CD14-positive monocyte (primary cell): ENCODE measurements around the gene EEF1AKMT1. TPM values are rescaled to one million over a fixed set of nuclear protein-coding genes. Genes with fewer than 3 reads are reported as not detected.
A peak's percentile ranks its signal among the peaks of the same experiment; 100 is the strongest.

Experiments used
- DNase-seq, 3 donors: peaks; one replicate each; pipeline ENCODE4 v3.0.0-alpha.2; 2011 to 2022
- H2AFZ ChIP-seq: 2 replicates; pipeline ENCODE4 v1.6.0; 2012; ENCODE audit warnings: mild to moderate bottlenecking, low read depth, low read length, inconsistent platforms; ENCODE audit not compliant: insufficient read depth, poor library complexity, severe bottlenecking
- H3K27ac ChIP-seq, 2 donors: 1 replicate in 1 of 2; 2 replicates in 1 of 2; pipeline ENCODE4 v1.5.1; 2012 to 2013; ENCODE audit warnings: low read length in 2 of 2, control low read depth in 1 of 2, inconsistent platforms in 1 of 2, low read depth in 1 of 2, mild to moderate bottlenecking in 1 of 2
- H3K27me3 ChIP-seq, 2 donors: one replicate each; pipeline versions ENCODE4 v1.6.0 to v1.6.1; 2011 to 2013; ENCODE audit warnings: low read length in 2 of 2; ENCODE audit not compliant: control insufficient read depth in 2 of 2, insufficient read depth in 2 of 2
- H3K36me3 ChIP-seq, 2 donors: replicated peaks in 1 of 2; 1 replicate in 1 of 2; 2 replicates in 1 of 2; pipeline versions ENCODE4 v1.5.1 to v1.6.1; 2012 to 2013; ENCODE audit warnings: low read length in 2 of 2, control low read depth in 1 of 2, inconsistent platforms in 1 of 2, mild to moderate bottlenecking in 1 of 2; ENCODE audit not compliant: insufficient read depth in 2 of 2, control insufficient read depth in 1 of 2
- H3K4me1 ChIP-seq, 2 donors: 1 replicate in 1 of 2; 2 replicates in 1 of 2; pipeline versions ENCODE4 v1.5.1 to v1.6.1; 2012 to 2013; ENCODE audit warnings: low read length in 2 of 2, control low read depth in 1 of 2, inconsistent platforms in 1 of 2, mild to moderate bottlenecking in 1 of 2, moderate library complexity in 1 of 2; ENCODE audit not compliant: insufficient read depth in 2 of 2, control insufficient read depth in 1 of 2
- H3K4me2 ChIP-seq: replicated peaks from 2 replicates; pipeline ENCODE3; 2012; ENCODE audit warnings: low read length, moderate library complexity, mild to moderate bottlenecking; ENCODE audit not compliant: poor library complexity, severe bottlenecking; ENCODE audit errors: extremely low read depth
- H3K4me3 ChIP-seq, 3 experiments: fragments of 200-600 bp in 1 of 3; sonication (generic) in 1 of 3; replicated peaks in 1 of 3; 1 replicate in 2 of 3; 2 replicates in 1 of 3; pipeline ENCODE4 v1.5.1; 2011 to 2013; ENCODE audit warnings: low read length in 3 of 3, mild to moderate bottlenecking in 3 of 3, control low read depth in 2 of 3, low read depth in 2 of 3, inconsistent platforms in 1 of 3, moderate library complexity in 1 of 3
- H3K79me2 ChIP-seq: 2 replicates; pipeline ENCODE4 v1.6.0; 2012; ENCODE audit warnings: mild to moderate bottlenecking, control low read depth, inconsistent platforms, low read length, moderate library complexity; ENCODE audit not compliant: insufficient read depth
- H3K9ac ChIP-seq: 2 replicates; pipeline ENCODE4 v1.6.0; 2017; ENCODE audit warnings: low read length, mild to moderate bottlenecking; ENCODE audit not compliant: insufficient read depth, poor library complexity, severe bottlenecking
- H3K9me3 ChIP-seq, 2 donors: replicated peaks in 1 of 2; 1 replicate in 1 of 2; 2 replicates in 1 of 2; pipeline versions ENCODE4 v1.5.1 to v1.6.1; 2012 to 2013; ENCODE audit warnings: low read length in 2 of 2, control low read depth in 1 of 2; ENCODE audit not compliant: control insufficient read depth in 1 of 2, insufficient read depth in 1 of 2
- H4K20me1 ChIP-seq: 2 replicates; pipeline ENCODE4 v1.6.0; 2012; ENCODE audit warnings: mild to moderate bottlenecking, low read length, control low read depth, moderate library complexity; ENCODE audit not compliant: insufficient read depth
- H3K27ac Mint-ChIP-seq, 7 donors: one replicate each; pipeline ENCODE4 v1.8.0; 2020; ENCODE audit warnings: mild to moderate bottlenecking in 7 of 7, mixed read lengths in 7 of 7, moderate library complexity in 6 of 7, inconsistent platforms in 2 of 7
- H3K27me3 Mint-ChIP-seq, 3 donors: one replicate each; pipeline ENCODE4 v1.8.0; 2021 to 2022; ENCODE audit warnings: low read depth in 3 of 3, mild to moderate bottlenecking in 3 of 3, mixed read lengths in 3 of 3, moderate library complexity in 3 of 3, inconsistent platforms in 1 of 3
- H3K36me3 Mint-ChIP-seq, 2 donors: one replicate each; pipeline ENCODE4 v1.8.0; 2020; ENCODE audit warnings: mixed read lengths in 2 of 2, inconsistent platforms in 1 of 2, mild to moderate bottlenecking in 1 of 2
- H3K4me1 Mint-ChIP-seq: one replicate; pipeline ENCODE4 v1.8.0; 2020; ENCODE audit warnings: mild to moderate bottlenecking, mixed read lengths
- H3K4me3 Mint-ChIP-seq, 2 donors: one replicate each; pipeline ENCODE4 v1.8.0; 2020; ENCODE audit warnings: mild to moderate bottlenecking in 2 of 2, mixed read lengths in 2 of 2, moderate library complexity in 1 of 2
- H3K9me3 Mint-ChIP-seq, 7 donors: one replicate each; pipeline ENCODE4 v1.8.0; 2020 to 2022; ENCODE audit warnings: mixed read lengths in 7 of 7, mild to moderate bottlenecking in 6 of 7, moderate library complexity in 6 of 7, inconsistent platforms in 2 of 7
- WGBS: methylation state at CpG from one replicate; pipeline ENCODE4 v1.1.5; 2013; ENCODE audit warnings: missing lambda C conversion rate; ENCODE audit not compliant: insufficient coverage; 5-methylcytosine and 5-hydroxymethylcytosine counted together
- intact Hi-C, 2 donors: fragments of 100-400 bp; cut with micrococcal nuclease; formaldehyde crosslinking; loops; one replicate each; pipeline versions ENCODE4 v1.15.0 to v1.15.1; 2023
- polyA plus RNA-seq, 3 donors: library from polyadenylated mRNA; depleted of rRNA in 1 of 3; unstranded in 2 of 3; stranded (reverse) in 1 of 3; fragments of 300-500 nt in 2 of 3; fragments of >200 nt in 1 of 3; fragmentation: Illumina TruSeq in 2 of 3; gene quantifications; 1 replicate in 2 of 3; 2 replicates in 1 of 3; pipeline ENCODE4 v1.2.3, GENCODE V29; 2012 to 2021
- TF ChIP-seq, protein P1 (sequence below): fragments of 200-600 bp; IDR thresholded peaks from one replicate; pipeline ENCODE4 v1.8.0; 2022; ENCODE audit warnings: antibody characterized with exemption, mild to moderate bottlenecking

EEF1AKMT1 gene
- polyA plus RNA-seq, 3 donors = 1.7 to 4.2 (median 4.2) TPM

- TF ChIP-seq, protein P1, sequence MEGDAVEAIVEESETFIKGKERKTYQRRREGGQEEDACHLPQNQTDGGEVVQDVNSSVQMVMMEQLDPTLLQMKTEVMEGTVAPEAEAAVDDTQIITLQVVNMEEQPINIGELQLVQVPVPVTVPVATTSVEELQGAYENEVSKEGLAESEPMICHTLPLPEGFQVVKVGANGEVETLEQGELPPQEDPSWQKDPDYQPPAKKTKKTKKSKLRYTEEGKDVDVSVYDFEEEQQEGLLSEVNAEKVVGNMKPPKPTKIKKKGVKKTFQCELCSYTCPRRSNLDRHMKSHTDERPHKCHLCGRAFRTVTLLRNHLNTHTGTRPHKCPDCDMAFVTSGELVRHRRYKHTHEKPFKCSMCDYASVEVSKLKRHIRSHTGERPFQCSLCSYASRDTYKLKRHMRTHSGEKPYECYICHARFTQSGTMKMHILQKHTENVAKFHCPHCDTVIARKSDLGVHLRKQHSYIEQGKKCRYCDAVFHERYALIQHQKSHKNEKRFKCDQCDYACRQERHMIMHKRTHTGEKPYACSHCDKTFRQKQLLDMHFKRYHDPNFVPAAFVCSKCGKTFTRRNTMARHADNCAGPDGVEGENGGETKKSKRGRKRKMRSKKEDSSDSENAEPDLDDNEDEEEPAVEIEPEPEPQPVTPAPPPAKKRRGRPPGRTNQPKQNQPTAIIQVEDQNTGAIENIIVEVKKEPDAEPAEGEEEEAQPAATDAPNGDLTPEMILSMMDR = no peak
- peaks cover 13 to 16% of the 10 kb centered on the region in 2 donors for H3K4me1 ChIP-seq
- no peaks in the 10 kb centered on the region for H3K27me3 ChIP-seq
- Mint-ChIP-seq H3K4me3 (no peak overlapping the region), H3K36me3 (peaks cover 54 to 60% of the 10 kb centered on the region in 2 donors), H3K27ac (peak overlapping the region in 6 of 7 donors; percentile 15 to 72 (median 42)), H3K4me1 (peaks cover 23% of the 10 kb centered on the region), H3K9me3 (no peaks in the 10 kb centered on the region), H3K27me3 (no peaks in the 10 kb centered on the region)
- H3K4me2 ChIP-seq = no peak overlapping the region
- DNase-seq = peak in 1 of 3 donors; percentile 20
- WGBS = 56% methylated on average over 3 of the region's 4 CpGs
- H3K27ac ChIP-seq = peak overlapping the region in 1 of 2 donors; percentile 12
- peaks cover 33 to 63% of the 10 kb centered on the region in 2 donors for H3K36me3 ChIP-seq
- no peaks in the 10 kb centered on the region for H3K9me3 ChIP-seq
- H3K9ac ChIP-seq = no peak overlapping the region
- intact Hi-C loops = no loop called here
- no peaks in the 10 kb centered on the region for H3K79me2 ChIP-seq
- no peaks in the 10 kb centered on the region for H4K20me1 ChIP-seq
- H2AFZ ChIP-seq = no peak overlapping the region
- no peak overlapping the region for H3K4me3 ChIP-seq
Observed at GRCh38 chr13:20798027-20798426, 24.3 kb upstream of the EEF1AKMT1 start.

GRCh38 chr13:20796791-20797508 is 23.2 kb upstream of the EEF1AKMT1 start:
- H3K9me3 ChIP-seq = no peaks in the 10 kb centered on the region
- no peaks in the 10 kb centered on the region for H4K20me1 ChIP-seq
- H2AFZ ChIP-seq = no peak overlapping the region
- H3K27ac ChIP-seq = no peak overlapping the region
- no peak overlapping the region for H3K4me3 ChIP-seq
- TF ChIP-seq, protein P1 = no peak
- H3K9ac ChIP-seq = no peak overlapping the region
- H3K27me3 Mint-ChIP-seq = no peaks in the 10 kb centered on the region
- H3K36me3 Mint-ChIP-seq = peaks cover 60 to 61% of the 10 kb centered on the region in 2 donors
- H3K27me3 ChIP-seq = no peaks in the 10 kb centered on the region
- H3K36me3 ChIP-seq = peaks cover 34 to 68% of the 10 kb centered on the region in 2 donors
- no peaks in the 10 kb centered on the region for H3K9me3 Mint-ChIP-seq
- no peak overlapping the region for H3K4me2 ChIP-seq
- no peak overlapping the region for H3K4me3 Mint-ChIP-seq
- peak overlapping the region in 2 of 7 donors; percentile 2 to 5 for H3K27ac Mint-ChIP-seq
- H3K4me1 Mint-ChIP-seq = peaks cover 19% of the 10 kb centered on the region
- 50% methylated on average over 2 of the region's 5 CpGs for whole genome bisulfite sequencing
- no peaks in the 10 kb centered on the region for H3K79me2 ChIP-seq
- peak in 1 of 3 donors; percentile 5 for DNase-seq
- intact Hi-C loops = no loop called here
- H3K4me1 ChIP-seq = peaks cover 11 to 16% of the 10 kb centered on the region in 2 donors
